WTC11 (cell line): ENCODE results near the gene DTNB. TPM values are rescaled to one million over a fixed set of nuclear protein-coding genes. Genes with fewer than 3 reads are reported as not detected.

Experiments
- ATAC-seq: fragments of 200-7000 bp; cut with Tn5 transposase; 2 replicates; pipeline ENCODE4 v1.10.0; 2021; ENCODE audit warnings: mild to moderate bottlenecking, moderate library complexity
- CTCF ChIA-PET: fragments of 300-600 bp; sonication (Branson Sonifier 250); formaldehyde crosslinking; loops from one replicate; lab custom pipeline; 2021; ENCODE audit warnings: antibody characterized with exemption; lab: Charles Lee
- POLR2A ChIA-PET: fragments of 350-600 bp; sonication (Branson Sonifier 250); formaldehyde crosslinking; loops from one replicate; lab custom pipeline; 2021; ENCODE audit warnings: antibody characterized with exemption; lab: Charles Lee
- DNase-seq: peaks from one replicate; pipeline ENCODE4 v3.0.0; 2021; ENCODE audit warnings: low spot score
- H3K27ac Mint-ChIP-seq: 2 replicates; pipeline ENCODE4 v1.8.0; 2021; ENCODE audit warnings: mixed read lengths
- H3K27me3 Mint-ChIP-seq: 2 replicates; pipeline ENCODE4 v1.8.0; 2021; ENCODE audit warnings: low read depth, mild to moderate bottlenecking, moderate library complexity, mixed read lengths
- H3K36me3 Mint-ChIP-seq: 2 replicates; pipeline ENCODE4 v1.8.0; 2021; ENCODE audit warnings: mixed read lengths
- H3K4me1 Mint-ChIP-seq: 2 replicates; pipeline ENCODE4 v1.8.0; 2022; ENCODE audit warnings: mixed read lengths
- H3K4me3 Mint-ChIP-seq: 2 replicates; pipeline ENCODE4 v1.8.0; 2021; ENCODE audit warnings: mild to moderate bottlenecking, moderate library complexity, mixed read lengths
- H3K9me3 Mint-ChIP-seq: 2 replicates; pipeline ENCODE4 v1.8.0; 2021; ENCODE audit warnings: mixed read lengths
- AR ChIP-seq: fragments of 250-450 bp; sonication (Bioruptor Pico); IDR thresholded peaks from 2 replicates; pipeline ENCODE4 v1.9.0; 2021; ENCODE audit warnings: mild to moderate bottlenecking
- FOXK1 ChIP-seq: sonication (generic); formaldehyde crosslinking; IDR thresholded peaks from 2 replicates; pipeline ENCODE4 v1.8.0; 2022; ENCODE audit warnings: mild to moderate bottlenecking, moderate library complexity, missing genetic modification reagents
- GABPB1 ChIP-seq: sonication (generic); formaldehyde crosslinking; IDR thresholded peaks from 2 replicates; pipeline ENCODE4 v1.8.1; 2023; ENCODE audit warnings: mild to moderate bottlenecking, missing genetic modification reagents
- HMGA2 ChIP-seq: fragments of 250-450 bp; sonication (Bioruptor Pico); IDR thresholded peaks from 2 replicates; pipeline ENCODE4 v1.4.0; 2021; ENCODE audit warnings: mild to moderate bottlenecking, moderate library complexity
- IRF2 ChIP-seq: sonication (generic); formaldehyde crosslinking; IDR thresholded peaks from 2 replicates; pipeline ENCODE4 v1.8.0; 2022; ENCODE audit warnings: low read depth, missing genetic modification reagents, borderline replicate concordance
- JAZF1 ChIP-seq: fragments of 250-450 bp; sonication (Bioruptor Pico); IDR thresholded peaks from 2 replicates; pipeline ENCODE4 v1.9.0; 2021; ENCODE audit warnings: moderate library complexity, mild to moderate bottlenecking, inconsistent platforms
- JUN ChIP-seq: sonication (generic); formaldehyde crosslinking; IDR thresholded peaks from 2 replicates; pipeline ENCODE4 v1.8.0; 2023; ENCODE audit warnings: mild to moderate bottlenecking, missing genetic modification reagents
- MLX ChIP-seq: sonication (generic); formaldehyde crosslinking; IDR thresholded peaks from 2 replicates; pipeline ENCODE4 v1.8.1; 2023; ENCODE audit warnings: mild to moderate bottlenecking, missing genetic modification reagents, moderate library complexity
- NFATC4 ChIP-seq: fragments of 250-450 bp; sonication (Bioruptor Pico); IDR thresholded peaks from 2 replicates; pipeline ENCODE4 v1.9.0; 2021; ENCODE audit warnings: mild to moderate bottlenecking
- OVOL2 ChIP-seq: fragments of 250-450 bp; sonication (Bioruptor Pico); IDR thresholded peaks from 2 replicates; pipeline ENCODE4 v1.9.0; 2021; ENCODE audit warnings: mild to moderate bottlenecking, borderline replicate concordance
- PREB ChIP-seq: sonication (generic); formaldehyde crosslinking; IDR thresholded peaks from 2 replicates; pipeline ENCODE4 v1.8.1; 2022; ENCODE audit warnings: mild to moderate bottlenecking, missing genetic modification reagents, moderate library complexity, borderline replicate concordance
- SP1 ChIP-seq: sonication (generic); formaldehyde crosslinking; conservative IDR thresholded peaks from 2 replicates; pipeline ENCODE4 v1.8.1; 2022; ENCODE audit warnings: missing genetic modification reagents
- TEAD4 ChIP-seq: sonication (generic); formaldehyde crosslinking; IDR thresholded peaks from 2 replicates; pipeline ENCODE4 v1.8.0; 2022; ENCODE audit warnings: mild to moderate bottlenecking, missing genetic modification reagents
- ZNF138 ChIP-seq: sonication (generic); formaldehyde crosslinking; conservative IDR thresholded peaks from 2 replicates; pipeline ENCODE4 v1.8.1; 2022; ENCODE audit warnings: mild to moderate bottlenecking, moderate library complexity, missing genetic modification reagents
- ZNF232 ChIP-seq: sonication (generic); formaldehyde crosslinking; IDR thresholded peaks from 2 replicates; pipeline ENCODE4 v1.8.0; 2022; ENCODE audit warnings: mild to moderate bottlenecking, missing genetic modification reagents
- ZNF263 ChIP-seq: sonication (generic); formaldehyde crosslinking; IDR thresholded peaks from 2 replicates; pipeline ENCODE4 v1.8.1; 2022; ENCODE audit warnings: low read depth, mild to moderate bottlenecking, moderate library complexity, missing genetic modification reagents
- ZNF281 ChIP-seq: sonication (generic); formaldehyde crosslinking; IDR thresholded peaks from 2 replicates; pipeline ENCODE4 v1.8.0; 2023; ENCODE audit warnings: mild to moderate bottlenecking, missing genetic modification reagents
- ZNF317 ChIP-seq: sonication (generic); formaldehyde crosslinking; IDR thresholded peaks from 2 replicates; pipeline ENCODE4 v1.8.1; 2023; ENCODE audit warnings: low read depth, mild to moderate bottlenecking, moderate library complexity, missing genetic modification reagents, borderline replicate concordance
- ZSCAN18 ChIP-seq: fragments of 250-450 bp; sonication (Bioruptor Pico); IDR thresholded peaks from 2 replicates; pipeline ENCODE4 v2.1.2; 2022; ENCODE audit warnings: mild to moderate bottlenecking, moderate library complexity
- total RNA-seq: library from RNA; stranded (reverse); gene quantifications from 3 replicates; pipeline ENCODE4 v1.2.3, GENCODE V29; 2021

Gene DTNB
- total RNA-seq, 1 experiment from 2014 or later = 39.9 TPM

- no peaks in the 10 kb centered on the region for H3K27me3 Mint-ChIP-seq
- H3K36me3 Mint-ChIP-seq = no peaks in the 10 kb centered on the region
- ATAC-seq = no peak
- H3K4me3 Mint-ChIP-seq = no peak overlapping the region
- no peak for DNase-seq
- no peaks in the 10 kb centered on the region for H3K4me1 Mint-ChIP-seq
- no peak overlapping the region for H3K27ac Mint-ChIP-seq
- CTCF ChIA-PET = no interaction called here
- TF ChIP-seq MLX = no peak
- TF ChIP-seq ZNF263 (CRISPR knock-in tag) = no peak
- TF ChIP-seq IRF2 = no peak
- no peak for TF ChIP-seq JAZF1
- no peak for TF ChIP-seq OVOL2 (CRISPR knock-in tag)
- TF ChIP-seq JUN (CRISPR knock-in tag) = no peak
- TF ChIP-seq PREB (CRISPR knock-in tag) = no peak
- TF ChIP-seq ZNF317 (CRISPR knock-in tag) = no peak
- no peak for TF ChIP-seq ZNF281 (CRISPR knock-in tag)
- TF ChIP-seq GABPB1 (CRISPR knock-in tag) = no peak
- no peak for TF ChIP-seq HMGA2
- no peak for TF ChIP-seq ZNF232 (CRISPR knock-in tag)
- no peak for TF ChIP-seq TEAD4 (CRISPR knock-in tag)
- TF ChIP-seq FOXK1 (CRISPR knock-in tag) = no peak
- TF ChIP-seq AR = no peak
- no peak for TF ChIP-seq SP1 (CRISPR knock-in tag)
- TF ChIP-seq ZNF138 (CRISPR knock-in tag) = no peak
- TF ChIP-seq ZSCAN18 (CRISPR knock-in tag) = no peak
- no peak for TF ChIP-seq NFATC4 (CRISPR knock-in tag)
- POLR2A ChIA-PET = no interaction called here
- H3K9me3 Mint-ChIP-seq = 0 out of 2 replicates have a peak, but pooled peaks cover 4% of the 10 kb centered on the region
Observed at GRCh38 chr2:25712455-25712854, 39.1 kb upstream of the DTNB start.
